ENCODE measurements around the gene OR8D2.

DNA sequence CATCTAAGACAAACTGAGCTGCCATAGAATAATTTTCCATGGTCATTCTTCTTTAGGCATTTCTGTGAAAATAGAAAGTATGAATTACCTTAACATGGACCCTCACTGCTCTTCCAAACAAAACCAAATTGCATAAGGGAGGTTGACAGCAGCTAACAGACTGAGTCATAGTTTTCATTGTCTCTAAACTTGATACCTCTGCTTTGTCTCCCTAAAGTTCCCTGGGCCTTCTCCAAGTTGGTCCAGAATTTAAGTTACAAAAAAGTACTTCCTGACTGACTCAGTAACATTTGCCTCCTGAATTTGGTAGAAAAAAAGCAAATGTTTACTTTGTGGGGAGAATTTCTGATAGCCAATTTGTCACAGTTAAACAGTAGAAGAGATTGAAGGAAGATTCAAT, 9.3 kb downstream of the OR8D2 start:
- TF ChIP-seq, protein P1, sequence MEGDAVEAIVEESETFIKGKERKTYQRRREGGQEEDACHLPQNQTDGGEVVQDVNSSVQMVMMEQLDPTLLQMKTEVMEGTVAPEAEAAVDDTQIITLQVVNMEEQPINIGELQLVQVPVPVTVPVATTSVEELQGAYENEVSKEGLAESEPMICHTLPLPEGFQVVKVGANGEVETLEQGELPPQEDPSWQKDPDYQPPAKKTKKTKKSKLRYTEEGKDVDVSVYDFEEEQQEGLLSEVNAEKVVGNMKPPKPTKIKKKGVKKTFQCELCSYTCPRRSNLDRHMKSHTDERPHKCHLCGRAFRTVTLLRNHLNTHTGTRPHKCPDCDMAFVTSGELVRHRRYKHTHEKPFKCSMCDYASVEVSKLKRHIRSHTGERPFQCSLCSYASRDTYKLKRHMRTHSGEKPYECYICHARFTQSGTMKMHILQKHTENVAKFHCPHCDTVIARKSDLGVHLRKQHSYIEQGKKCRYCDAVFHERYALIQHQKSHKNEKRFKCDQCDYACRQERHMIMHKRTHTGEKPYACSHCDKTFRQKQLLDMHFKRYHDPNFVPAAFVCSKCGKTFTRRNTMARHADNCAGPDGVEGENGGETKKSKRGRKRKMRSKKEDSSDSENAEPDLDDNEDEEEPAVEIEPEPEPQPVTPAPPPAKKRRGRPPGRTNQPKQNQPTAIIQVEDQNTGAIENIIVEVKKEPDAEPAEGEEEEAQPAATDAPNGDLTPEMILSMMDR (IDR thresholded peaks at IDR 0.05), result no peak
- no peak for TF ChIP-seq POLR2A (IDR thresholded peaks at IDR 0.05)

All from Peyer's patch (tissue), 4 donors.